ENCODE measurements around the gene MAFB.

The MAFB gene

GRCh38 chr20:40698744-40699143 is 9.7 kb upstream of the MAFB start:
- no peak for DNase-seq

- DNase-seq, result no peak
Measured at GRCh38 chr20:40698281-40698680, 9.2 kb upstream of the MAFB start.

GRCh38 chr20:40697541-40697940 is 8.5 kb upstream of the MAFB start:
- no peak for DNase-seq

GRCh38 chr20:40695214-40695613 is 6.2 kb upstream of the MAFB start:
- DNase-seq, result no peak

- DNase-seq, result no peak
Measured at GRCh38 chr20:40694246-40694645, 5.2 kb upstream of the MAFB start.

GRCh38 chr20:40692240-40693011 is 3.4 kb upstream of the MAFB start:
- no peak for DNase-seq

GRCh38 chr20:40691566-40692239 is 2.7 kb upstream of the MAFB start:
- DNase-seq, result no peak

GRCh38 chr20:40690836-40691565 is 2.0 kb upstream of the MAFB start:
- DNase-seq, result no peak

GRCh38 chr20:40689943-40690835 is 1.2 kb upstream of the MAFB start:
- peak; percentile 75 for DNase-seq

GRCh38 chr20:40688129-40689099 is 622 bp downstream of the MAFB start:
- DNase-seq, result no peak

GRCh38 chr20:40687384-40688128 is 1.5 kb downstream of the MAFB start:
- peak; percentile 13 for DNase-seq

- no peak for DNase-seq
Measured at GRCh38 chr20:40686893-40687292, 2.1 kb downstream of the MAFB start.

- DNase-seq, result no peak
Measured at GRCh38 chr20:40686434-40686882, 2.6 kb downstream of the MAFB start.

GRCh38 chr20:40685349-40685748 is 3.7 kb downstream of the MAFB start:
- no peak for DNase-seq

- DNase-seq, result no peak
Measured at GRCh38 chr20:40683894-40684268, 5.2 kb downstream of the MAFB start.

- DNase-seq, result no peak
Measured at GRCh38 chr20:40683221-40683893, 5.7 kb downstream of the MAFB start.

- no peak for DNase-seq
Measured at GRCh38 chr20:40682104-40682981, 6.7 kb downstream of the MAFB start.

GRCh38 chr20:40681684-40682083 is 7.4 kb downstream of the MAFB start:
- DNase-seq, result no peak

- no peak for DNase-seq
Measured at GRCh38 chr20:40681165-40681564, 7.9 kb downstream of the MAFB start.

Data from NCI-H446 treated with DMSO at 0.1 percent for 48 hours (cell line).